ENCODE results near the gene MPZL3. TPM values are rescaled to one million over a fixed set of nuclear protein-coding genes. Genes with fewer than 3 reads are reported as not detected.

Gene MPZL3
- polyA plus RNA-seq, 1 donor (not counting 4 experiments of a cell fraction or from before 2014, with no cell fraction given) = 7.9 TPM

GRCh38 chr11:118247041-118247440 is 5.1 kb downstream of the MPZL3 start:
- no peak for FAIRE-seq
- Histone ChIP-seq H3K4me3 (ENCODE audit: control insufficient read depth in 2 of 3, extremely low read depth in 1 of 3, insufficient read depth in 2 of 3, low read depth in 1 of 3, low read length in 3 of 3) (no peak overlapping the region), H3K36me3 (ENCODE audit: control insufficient read depth in 2 of 2, extremely low read depth in 1 of 2, insufficient read depth in 2 of 2, low read length in 2 of 2) (no peaks in the 10 kb centered on the region), H3K4me2 (ENCODE audit: control insufficient read depth, extremely low read depth, insufficient read depth, low read depth, low read length) (no peak overlapping the region), H2AFZ (ENCODE audit: control insufficient read depth, low read length) (no peak overlapping the region), H3K9ac (ENCODE audit: control insufficient read depth, extremely low read depth, insufficient read depth, low read length) (no peak overlapping the region), H3K27me3 (ENCODE audit: control insufficient read depth, extremely low read depth, insufficient read depth, low read length) (no peaks in the 10 kb centered on the region), H3K79me2 (ENCODE audit: control insufficient read depth, insufficient read depth, low read length) (peaks cover 13% of the 10 kb centered on the region), H3K9me1 (ENCODE audit: control insufficient read depth, extremely low read depth, insufficient read depth, low read length) (no peaks in the 10 kb centered on the region), H3K9me3 (ENCODE audit: control insufficient read depth, low read depth, low read length) (no peaks in the 10 kb centered on the region), H4K20me1 (ENCODE audit: control insufficient read depth, extremely low read depth, insufficient read depth, low read length) (no peaks in the 10 kb centered on the region), H3K4me1 (ENCODE audit: control insufficient read depth, extremely low read depth, insufficient read depth, low read length) (peaks cover 11% of the 10 kb centered on the region), H3K27ac (ENCODE audit: control insufficient read depth, insufficient read depth, low read length) (no peak overlapping the region)
- no peak for DNase-seq (ENCODE audit: low read depth, low spot score)
- no peak for TF ChIP-seq EZH2 (IDR thresholded peaks at IDR 0.05; ENCODE audit: low read length)
- no peak for TF ChIP-seq CTCF (optimal IDR thresholded peaks at IDR 0.05 in 1 of 3, IDR thresholded peaks at IDR 0.05 in 1 of 3, conservative IDR thresholded peaks at IDR 0.05 in 1 of 3; ENCODE audit: extremely low read depth in 1 of 3, insufficient read depth in 2 of 3, low read length in 3 of 3)
- dilution Hi-C loops (cut with MboI; ENCODE audit: extremely low pct_ligation_motif_present, low sequenced_read_pairs) = no loop called here

- H3K27me3 ChIP-seq (ENCODE audit: control insufficient read depth, extremely low read depth, insufficient read depth, low read length) = no peaks in the 10 kb centered on the region
- no peaks in the 10 kb centered on the region for H3K36me3 ChIP-seq (ENCODE audit: control insufficient read depth in 2 of 2, extremely low read depth in 1 of 2, insufficient read depth in 2 of 2, low read length in 2 of 2)
- H3K4me2 ChIP-seq (ENCODE audit: control insufficient read depth, extremely low read depth, insufficient read depth, low read depth, low read length) = no peak overlapping the region
- H3K9ac ChIP-seq (ENCODE audit: control insufficient read depth, extremely low read depth, insufficient read depth, low read length) = no peak overlapping the region
- TF ChIP-seq EZH2 (IDR thresholded peaks at IDR 0.05; ENCODE audit: low read length) (no peak), CTCF (optimal IDR thresholded peaks at IDR 0.05 in 1 of 3, IDR thresholded peaks at IDR 0.05 in 1 of 3, conservative IDR thresholded peaks at IDR 0.05 in 1 of 3; ENCODE audit: extremely low read depth in 1 of 3, insufficient read depth in 2 of 3, low read length in 3 of 3) (no peak)
- no peaks in the 10 kb centered on the region for H3K9me3 ChIP-seq (ENCODE audit: control insufficient read depth, low read depth, low read length)
- no peak for FAIRE-seq
- DNase-seq (ENCODE audit: low read depth, low spot score) = no peak
- H3K4me1 ChIP-seq (ENCODE audit: control insufficient read depth, extremely low read depth, insufficient read depth, low read length) = peaks cover 21% of the 10 kb centered on the region
- no peak overlapping the region for H3K27ac ChIP-seq (ENCODE audit: control insufficient read depth, insufficient read depth, low read length)
- no peaks in the 10 kb centered on the region for H3K9me1 ChIP-seq (ENCODE audit: control insufficient read depth, extremely low read depth, insufficient read depth, low read length)
- no peaks in the 10 kb centered on the region for H4K20me1 ChIP-seq (ENCODE audit: control insufficient read depth, extremely low read depth, insufficient read depth, low read length)
- peaks cover 10% of the 10 kb centered on the region for H3K79me2 ChIP-seq (ENCODE audit: control insufficient read depth, insufficient read depth, low read length)
- no peak overlapping the region for H2AFZ ChIP-seq (ENCODE audit: control insufficient read depth, low read length)
- dilution Hi-C loops (cut with MboI; ENCODE audit: extremely low pct_ligation_motif_present, low sequenced_read_pairs) = no loop called here
- no peak overlapping the region for H3K4me3 ChIP-seq (ENCODE audit: control insufficient read depth in 2 of 3, extremely low read depth in 1 of 3, insufficient read depth in 2 of 3, low read depth in 1 of 3, low read length in 3 of 3)
These were observed 6.1 kb downstream of the MPZL3 start for GRCh38 chr11:118245936-118246562.

Data from keratinocyte (primary cell).